Muscle of arm (tissue), 12 donors: ENCODE results near the gene TOX3. TPM values are rescaled to one million over a fixed set of nuclear protein-coding genes. Genes with fewer than 3 reads are reported as not detected.

Experiments
- DNase-seq: peaks from one replicate; pipeline ENCODE4 v3.0.0-alpha.2; 2013
- polyA plus RNA-seq, 12 donors: library from polyadenylated mRNA; unstranded; fragments of 120-200 nt; gene quantifications; one replicate each; pipeline ENCODE4 v1.2.1, GENCODE V29; 2013; ENCODE audit not compliant: insufficient read length in 12 of 12

Gene TOX3
- polyA plus RNA-seq, 12 donors = 1.1 to 6.0 (median 2.2) TPM; not detected in 1

DNA sequence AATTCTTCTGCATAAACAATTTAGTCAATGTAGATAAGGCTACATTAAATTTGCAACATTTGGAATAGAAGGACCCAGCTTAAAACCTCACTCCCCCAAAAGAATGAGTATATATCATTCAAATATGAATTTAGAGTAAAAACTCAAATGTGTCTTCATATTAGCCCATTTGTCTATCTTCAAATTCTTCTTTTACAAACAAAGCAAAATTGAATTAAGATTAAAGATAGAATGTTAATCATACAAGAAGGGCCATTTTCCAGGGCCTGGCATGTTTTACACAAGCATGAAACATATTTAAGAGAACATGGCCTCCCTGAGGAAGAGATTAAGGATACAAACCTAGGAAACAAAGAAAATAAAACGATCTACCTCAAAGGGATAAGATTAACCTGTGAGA lies 8.4 kb downstream of the TOX3 start:
- no peak for DNase-seq

DNA sequence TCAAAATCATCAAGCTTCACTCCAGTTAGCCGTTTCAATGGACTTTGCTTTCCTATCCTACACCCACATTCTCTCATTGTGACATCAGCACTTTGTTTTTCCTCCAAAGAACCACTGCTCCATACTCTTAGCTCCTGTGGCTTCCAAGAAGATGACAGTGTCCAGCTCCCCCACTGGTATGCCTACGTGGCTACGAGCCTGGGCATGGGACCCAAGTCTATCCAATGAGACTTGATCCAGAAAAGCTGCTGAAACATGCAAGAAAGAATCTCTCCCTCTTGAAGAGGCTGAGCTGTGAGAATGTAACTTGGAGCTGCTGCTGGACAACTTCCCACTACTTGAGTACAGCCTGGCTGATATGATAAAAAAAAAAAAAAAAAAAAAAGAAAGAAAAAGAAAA lies 9.4 kb downstream of the TOX3 start:
- DNase-seq = no peak

DNA sequence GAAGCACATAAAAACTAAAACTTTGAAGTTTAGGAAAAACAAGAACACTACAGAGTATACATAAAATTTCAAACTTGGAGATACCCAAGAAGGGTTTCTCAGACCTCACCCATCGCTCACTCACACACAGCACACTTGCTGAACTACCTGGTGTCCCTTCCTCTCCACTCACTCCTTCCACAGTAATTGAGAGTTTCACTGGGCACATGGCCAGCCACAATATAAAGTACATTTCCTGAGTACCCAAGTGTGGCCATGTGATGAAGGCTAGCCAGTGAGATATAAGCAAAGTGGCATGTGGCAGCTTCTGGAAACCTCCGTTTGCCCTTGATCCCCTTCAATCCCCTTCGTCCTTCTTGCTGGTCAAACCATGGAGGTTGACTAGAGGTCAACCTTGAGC lies 11.9 kb downstream of the TOX3 start:
- DNase-seq = no peak

DNA sequence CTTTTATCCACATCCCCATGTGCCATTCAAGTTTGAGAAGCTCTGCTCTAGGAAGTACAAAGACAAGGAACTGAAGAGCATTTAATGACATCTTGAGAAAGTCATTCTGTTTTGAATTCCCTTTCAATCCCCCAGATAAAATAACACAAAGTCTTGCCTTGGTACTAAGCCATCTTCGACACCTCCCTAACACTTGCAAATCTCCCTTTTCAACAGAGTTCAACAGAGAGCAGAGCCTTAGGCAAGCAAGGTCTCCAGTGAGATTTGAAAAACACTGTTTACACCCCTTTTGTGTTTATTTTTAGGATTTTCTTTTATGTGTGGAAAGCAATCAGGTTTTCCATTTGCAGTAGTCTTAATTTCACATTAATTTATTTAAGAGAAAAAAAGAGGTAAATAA lies 13.6 kb downstream of the TOX3 start:
- no peak for DNase-seq

DNA sequence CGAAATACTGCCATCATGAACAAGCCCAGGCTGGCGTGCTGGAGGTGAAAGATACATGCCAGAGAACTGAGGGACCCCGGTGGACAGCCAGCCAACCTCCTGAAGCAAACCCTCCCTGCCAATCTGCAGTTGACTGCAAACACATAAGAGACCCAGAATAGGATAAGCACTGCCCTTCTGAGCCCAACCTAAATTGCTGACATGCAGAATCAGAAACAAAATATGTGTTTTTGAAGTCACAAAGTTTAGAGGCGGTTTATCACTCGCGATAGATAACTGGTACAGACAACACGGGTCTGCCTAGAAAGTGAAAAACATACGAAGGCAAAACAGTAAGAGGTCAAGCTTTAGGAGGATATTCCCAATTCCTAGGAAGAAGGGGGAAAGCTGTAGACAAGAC lies 14.6 kb downstream of the TOX3 start:
- no peak for DNase-seq

DNA sequence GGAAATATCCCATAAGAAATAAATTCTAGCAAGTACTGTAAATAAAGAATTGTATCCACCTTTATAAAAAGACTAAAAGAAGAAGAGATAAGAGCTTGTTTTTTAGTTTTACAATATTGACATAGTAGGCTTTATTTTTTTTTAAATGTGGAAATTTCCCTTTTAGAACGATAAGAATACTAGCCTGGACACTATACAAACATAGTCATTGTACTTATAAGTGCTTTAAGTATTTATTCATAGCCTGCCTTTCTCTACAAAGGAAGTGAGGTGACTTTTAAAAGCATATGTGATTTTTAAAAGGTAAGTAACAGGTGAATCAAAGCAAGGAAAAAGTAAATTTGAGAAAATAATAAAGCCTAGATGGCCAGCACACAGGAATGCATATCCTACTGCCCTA lies 17.7 kb downstream of the TOX3 start:
- DNase-seq = no peak

DNA sequence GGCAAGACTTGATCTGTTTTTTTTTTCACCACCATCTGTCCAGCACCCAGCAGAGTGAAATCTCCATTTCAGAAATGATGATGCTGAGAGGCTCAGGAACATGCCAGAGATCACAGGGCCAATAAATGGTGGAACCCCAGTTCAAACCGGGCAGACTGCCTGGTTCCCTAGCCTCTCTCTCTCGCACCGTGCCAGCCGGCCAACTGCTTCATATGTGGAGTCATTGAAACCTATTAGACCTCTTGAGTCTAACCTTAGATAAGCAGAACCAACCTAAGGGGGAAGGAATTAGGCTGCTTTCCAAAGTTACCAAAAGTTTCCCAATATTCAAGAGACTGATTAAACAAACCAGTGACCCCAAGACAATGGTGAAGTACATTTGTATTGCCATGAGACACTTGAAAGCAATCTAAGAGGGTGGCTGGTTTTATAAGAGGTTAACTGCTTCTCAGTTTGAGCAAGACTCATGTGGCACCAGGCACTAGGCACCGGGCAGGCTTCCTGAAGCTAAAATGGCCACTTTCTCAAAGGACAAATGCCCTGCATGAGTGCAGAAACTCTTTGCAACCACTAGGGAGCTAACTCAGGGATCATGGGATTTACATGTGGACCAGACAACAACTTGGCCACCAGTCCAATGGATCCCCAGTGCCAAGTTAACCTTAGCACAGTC lies 18.4 kb downstream of the TOX3 start:
- no peak for DNase-seq

DNA sequence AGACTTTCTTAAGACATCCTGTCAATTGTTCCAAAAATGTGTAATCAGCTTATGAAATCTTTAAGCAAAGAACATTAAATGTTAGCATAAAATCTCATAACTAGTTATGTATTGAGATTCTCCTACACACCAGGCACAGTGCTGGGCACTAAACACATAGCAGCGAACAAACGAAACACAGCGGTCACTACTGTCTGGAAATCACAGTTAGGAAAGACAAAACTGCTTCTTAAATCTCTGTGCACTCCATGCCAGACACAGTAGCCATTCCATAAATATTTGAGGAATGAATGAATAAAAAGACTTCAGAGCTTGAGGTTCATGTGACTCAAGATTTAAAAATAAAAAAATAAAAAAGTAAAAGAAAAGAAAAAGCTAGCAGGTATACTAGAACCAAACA lies 20.1 kb downstream of the TOX3 start:
- DNase-seq = no peak

DNA sequence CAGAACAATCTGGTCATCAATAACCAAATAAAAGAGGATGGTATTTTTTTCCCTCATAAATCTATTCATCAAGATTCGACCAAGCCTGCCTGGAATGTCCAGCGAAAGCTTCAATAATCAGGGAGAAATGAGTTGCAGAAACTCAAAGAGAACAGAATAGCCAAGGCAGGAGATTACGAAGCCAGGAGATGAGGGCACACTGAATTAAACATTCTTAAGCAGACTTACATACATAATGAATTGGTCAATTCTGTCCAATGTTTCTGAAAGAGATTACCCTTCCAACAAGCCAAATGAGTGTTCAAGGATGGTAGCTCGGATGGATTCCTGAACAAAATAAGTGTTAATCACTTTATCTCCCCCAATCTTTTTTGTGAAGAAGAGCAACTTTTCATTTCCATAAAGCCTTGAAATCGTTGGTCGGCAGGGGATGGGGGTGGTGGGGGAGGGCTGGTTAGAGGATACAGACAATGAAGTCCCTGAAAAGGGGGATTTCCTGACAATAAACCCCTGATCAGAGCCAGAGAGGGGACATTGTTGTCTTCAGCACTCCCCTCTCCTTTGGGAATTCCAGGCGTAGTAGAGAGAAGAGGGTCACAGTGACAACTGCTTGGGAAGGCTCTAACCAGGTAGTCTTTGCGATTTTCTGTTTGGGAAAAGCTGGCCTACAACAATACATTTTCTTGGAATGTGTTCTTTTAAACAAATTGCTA lies 20.7 kb downstream of the TOX3 start:
- DNase-seq = no peak

DNA sequence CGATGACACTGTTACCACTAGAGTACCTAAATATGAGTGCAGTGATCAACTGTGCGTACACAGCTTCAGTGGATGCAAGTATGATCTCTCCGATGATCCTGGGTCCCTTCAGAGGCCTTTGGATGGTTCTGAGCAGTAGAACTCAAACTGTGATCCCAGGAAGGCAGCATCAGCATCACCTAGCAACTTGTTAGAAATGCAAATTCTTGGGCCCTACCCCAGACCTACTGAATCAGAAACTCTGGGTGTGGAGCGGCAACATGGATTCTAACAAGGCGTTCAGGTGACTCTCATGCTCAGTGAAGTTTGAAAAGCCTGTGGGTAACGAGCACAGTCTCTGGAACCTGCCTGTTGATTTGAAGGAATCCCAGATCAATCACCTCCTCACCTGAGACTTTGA lies 25.4 kb downstream of the TOX3 start:
- no peak for DNase-seq

DNA sequence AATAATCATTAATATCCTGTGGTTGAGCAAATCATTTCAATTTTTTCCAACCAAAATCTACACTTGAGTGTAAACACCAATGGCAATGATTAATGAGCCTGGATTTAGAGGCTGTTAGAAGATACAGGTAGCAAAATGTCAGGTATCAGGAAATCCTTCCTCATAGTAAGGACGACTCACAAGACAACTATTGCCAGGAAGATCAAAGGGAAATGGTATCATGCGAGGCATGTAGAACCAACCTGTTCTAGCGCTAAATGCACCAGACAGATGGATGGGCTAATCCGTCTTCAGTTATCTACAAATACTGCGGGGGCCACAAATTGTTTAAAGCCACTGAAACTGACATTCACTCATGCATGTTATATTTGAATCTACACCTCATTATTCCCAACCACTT lies 28.1 kb downstream of the TOX3 start:
- no peak for DNase-seq

DNA sequence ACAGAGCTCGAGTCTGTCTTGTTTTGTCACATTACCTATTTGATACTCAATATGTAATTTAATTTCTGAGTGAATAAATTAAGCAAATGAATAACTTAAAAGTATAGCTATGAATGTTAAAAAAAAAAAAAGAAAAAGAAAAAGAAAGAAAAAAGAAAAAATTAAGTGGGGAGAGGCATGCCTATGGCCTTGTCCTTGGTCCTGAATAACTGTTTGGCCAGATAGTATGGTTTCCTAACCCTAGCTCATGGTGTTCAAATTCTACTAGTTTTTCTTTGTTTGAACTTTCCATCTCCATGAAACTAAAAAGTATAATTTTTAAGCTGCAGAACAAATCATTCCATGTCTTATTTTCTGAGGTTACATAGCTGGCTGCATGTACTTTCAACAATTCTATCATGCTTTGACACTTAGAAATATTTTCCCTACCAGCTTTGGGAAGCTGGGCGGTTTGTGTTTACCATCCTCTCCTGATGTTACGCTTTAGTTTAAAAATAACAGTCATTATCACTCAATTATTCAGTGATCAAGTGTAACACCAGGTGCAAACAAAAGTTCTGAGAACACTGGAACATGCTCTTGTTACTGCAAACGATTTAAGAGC lies 31.8 kb downstream of the TOX3 start:
- DNase-seq = peak; percentile 14

DNA sequence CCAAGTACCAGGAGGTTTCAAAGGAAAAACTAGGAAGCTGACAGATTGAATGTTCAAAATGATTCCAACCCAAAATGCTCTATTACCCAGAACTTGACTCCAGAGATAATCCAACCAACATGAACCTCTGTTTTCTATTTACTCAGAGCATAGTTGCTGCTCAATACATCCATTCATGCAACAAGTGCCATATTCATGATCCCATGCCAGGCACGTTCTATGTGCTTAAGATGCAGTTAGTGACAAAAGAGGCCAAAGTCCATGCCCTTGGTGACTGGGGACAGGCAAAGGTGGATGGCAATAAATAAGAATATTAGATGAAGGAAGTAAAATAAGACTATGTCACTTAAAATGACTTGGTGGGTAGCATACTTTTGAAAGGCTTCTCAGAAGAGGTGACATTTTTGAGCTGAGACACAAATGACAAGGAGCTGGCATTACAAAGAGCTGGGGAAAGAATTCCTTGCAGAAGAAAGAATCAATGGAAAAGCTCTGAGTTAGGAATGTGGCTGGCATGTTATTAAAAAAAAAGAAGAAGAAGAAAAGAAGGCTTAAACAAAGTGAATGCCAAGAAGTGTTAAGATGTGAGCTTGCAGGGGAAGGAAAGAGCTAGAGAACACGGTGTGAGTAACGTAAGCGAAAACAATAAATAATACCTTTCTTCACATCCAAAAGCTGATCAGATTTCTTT lies 34.5 kb downstream of the TOX3 start:
- DNase-seq = no peak

DNA sequence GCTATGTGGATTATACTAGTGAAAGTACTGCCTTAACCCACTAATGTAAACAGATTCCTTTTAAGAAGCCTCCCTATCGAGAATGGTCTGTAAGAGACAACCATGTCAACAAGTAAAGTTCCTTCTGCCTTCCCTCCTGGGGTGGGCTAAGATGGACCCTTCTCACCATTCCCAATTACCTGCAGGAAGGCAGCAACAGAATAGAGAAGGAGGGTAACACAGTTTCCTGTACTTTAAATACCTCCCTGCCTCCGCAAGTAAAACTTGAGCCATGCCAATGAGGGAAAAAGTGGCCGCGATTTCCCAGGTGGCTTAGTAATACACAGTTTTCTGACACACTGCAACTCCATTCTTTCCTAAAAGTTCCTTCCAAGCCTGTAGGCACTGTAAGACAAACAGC lies 45.2 kb downstream of the TOX3 start:
- no peak for DNase-seq

DNA sequence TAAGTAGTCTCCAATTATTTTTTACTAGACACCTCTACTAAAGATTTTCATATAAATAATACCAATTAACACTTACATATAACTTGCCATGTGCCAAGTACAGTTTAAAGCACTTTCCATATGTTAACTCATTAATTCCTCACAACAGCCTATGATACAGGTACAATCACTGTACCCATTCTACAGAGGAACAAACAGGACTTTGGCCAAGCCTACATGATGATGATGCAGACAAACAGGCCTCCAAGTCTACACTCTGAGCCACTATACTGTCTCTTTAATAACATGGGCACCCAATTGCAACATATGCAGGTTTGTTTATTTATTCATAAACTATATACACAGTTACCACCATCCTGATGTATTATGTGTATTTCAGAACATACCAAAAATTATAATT lies 46.0 kb downstream of the TOX3 start:
- no peak for DNase-seq

DNA sequence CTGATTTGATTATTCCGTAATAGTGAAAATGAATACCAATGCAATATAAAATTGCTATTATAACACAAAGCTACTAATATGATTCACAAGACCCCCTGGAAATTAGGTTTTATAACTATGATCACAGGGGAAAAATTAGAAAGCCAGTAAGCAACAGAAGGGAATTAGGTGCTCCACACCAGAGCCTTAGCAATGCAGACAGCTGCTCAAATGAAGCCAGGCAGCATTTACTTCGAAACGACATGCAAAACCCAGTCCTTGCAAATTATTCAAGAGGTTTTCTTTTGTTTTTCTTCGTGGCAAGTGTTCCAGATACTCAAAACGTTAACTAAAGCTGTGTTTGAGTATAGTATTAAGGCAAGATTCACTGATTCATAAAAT lies 47.9 kb downstream of the TOX3 start:
- DNase-seq = no peak

DNA sequence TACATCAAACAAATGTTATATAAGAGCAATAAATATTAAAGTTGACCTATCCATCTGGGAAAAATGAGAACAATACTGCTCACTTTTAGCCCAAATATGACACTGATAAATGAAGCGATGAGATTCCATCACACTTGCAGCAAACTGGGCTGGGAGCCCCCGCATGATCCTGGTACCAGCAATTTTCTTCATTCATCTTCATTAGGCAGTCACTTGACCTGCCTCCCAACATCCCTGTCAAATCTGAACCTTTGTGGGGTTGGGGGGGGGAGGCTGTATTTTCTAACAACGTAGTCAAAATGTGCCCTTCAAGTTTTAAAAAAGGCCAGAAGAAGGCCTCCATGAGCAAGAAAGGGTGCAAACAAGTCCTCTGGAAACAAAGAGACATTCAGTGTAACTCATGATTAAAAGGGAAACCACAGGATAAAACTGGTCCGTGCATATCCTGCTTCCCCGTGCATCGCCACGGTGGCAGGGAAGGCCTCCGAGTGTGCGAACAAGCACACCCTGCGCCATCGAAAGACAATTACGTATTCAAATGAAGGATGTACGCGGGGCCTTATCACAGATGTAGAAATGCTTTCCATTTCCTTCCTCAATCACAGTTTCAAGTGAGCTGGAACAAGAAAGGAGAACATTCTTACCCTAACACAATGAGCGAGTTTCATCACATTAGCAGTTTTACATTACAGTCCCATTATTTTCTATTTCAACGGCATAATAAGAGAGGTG lies 48.4 kb downstream of the TOX3 start:
- no peak for DNase-seq

DNA sequence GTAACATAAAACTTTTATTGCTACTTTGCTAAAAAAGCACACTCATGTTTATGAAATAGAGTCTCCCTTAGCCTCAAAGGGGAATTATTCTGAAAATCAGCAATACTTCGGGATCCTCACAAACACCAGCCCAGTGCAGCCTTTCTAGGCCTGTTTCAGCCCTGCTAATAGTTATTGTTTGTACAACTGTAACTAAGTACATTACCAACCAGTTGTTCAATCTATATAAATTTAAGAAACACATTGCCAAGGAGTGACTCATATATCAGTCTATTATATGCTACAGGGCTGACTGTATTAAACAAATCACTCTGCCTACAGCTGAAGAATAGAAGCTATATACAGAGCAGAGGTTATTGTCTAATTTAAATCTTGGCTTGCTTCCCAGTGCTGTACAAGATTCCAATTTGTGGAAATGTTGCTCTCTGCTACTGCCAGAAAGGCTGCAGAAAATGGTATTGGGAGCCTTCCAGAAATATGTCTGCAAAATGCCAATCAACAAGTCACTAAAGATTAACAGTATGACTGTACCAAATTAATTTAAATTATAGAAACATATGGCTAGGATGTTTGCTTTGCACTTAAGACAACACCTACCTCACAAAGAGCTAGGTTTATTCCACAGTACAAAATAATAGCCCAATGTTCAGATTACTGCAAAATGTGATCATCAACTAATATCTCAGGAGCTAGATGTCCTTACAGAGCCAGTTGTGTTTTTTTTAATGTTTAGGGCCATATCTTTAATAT lies 49.7 kb downstream of the TOX3 start:
- DNase-seq = peak; percentile 38

DNA sequence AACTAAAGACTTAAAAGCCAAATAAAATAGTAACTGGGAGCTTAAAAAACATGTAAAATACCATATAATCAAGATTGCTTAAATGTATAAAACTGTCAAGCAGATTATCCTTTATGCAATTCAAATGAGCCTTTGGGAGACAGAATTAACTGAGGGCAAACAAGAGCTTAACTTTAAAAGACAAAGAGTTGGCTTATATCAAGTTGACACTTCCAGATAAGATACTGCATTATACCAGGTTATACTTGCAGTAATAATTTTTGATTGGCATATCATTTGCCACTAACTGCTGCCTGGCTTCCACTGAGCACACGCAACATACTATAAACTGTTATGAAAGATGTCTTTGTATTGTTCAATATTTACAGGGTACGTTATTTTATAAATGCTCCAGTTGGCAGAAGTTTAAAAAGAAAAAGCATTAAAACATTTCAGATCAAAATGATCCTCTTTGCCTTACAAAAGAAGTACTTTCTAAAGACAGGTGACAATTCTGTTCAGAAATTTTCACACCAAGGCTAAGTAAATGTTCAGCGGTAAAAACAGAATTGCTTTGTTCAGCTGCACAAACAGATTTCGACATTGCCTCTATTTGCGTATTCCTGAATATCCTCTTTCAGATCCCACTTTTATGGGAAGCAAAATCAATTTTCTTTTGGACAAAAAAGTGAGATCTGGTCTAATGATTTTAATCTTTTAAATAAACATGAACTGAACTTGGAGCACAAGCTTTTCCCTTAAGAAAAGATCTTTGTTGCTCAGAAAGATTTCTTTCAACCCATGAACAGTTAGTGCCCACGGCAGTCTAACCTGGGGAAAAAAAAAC lies 50.7 kb downstream of the TOX3 start:
- no peak for DNase-seq

DNA sequence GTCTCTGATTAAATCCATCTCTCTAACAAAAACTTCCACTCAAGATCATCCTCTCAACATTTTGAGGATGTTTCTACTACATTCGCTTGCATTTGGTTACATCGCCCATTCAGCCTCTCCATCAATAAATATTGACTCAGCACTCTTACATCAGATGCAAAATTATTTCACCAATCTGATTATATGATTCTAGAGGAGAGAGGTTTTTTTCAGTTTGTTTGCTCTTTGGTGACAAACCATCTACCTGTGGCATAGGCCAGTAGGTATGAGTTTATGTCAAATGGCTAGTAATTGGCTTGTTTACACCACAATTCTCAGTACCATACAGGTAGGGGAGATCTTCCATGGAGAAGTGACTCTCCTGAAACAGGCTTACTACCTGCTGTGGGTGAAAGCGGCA lies 52.3 kb downstream of the TOX3 start:
- DNase-seq = no peak

DNA sequence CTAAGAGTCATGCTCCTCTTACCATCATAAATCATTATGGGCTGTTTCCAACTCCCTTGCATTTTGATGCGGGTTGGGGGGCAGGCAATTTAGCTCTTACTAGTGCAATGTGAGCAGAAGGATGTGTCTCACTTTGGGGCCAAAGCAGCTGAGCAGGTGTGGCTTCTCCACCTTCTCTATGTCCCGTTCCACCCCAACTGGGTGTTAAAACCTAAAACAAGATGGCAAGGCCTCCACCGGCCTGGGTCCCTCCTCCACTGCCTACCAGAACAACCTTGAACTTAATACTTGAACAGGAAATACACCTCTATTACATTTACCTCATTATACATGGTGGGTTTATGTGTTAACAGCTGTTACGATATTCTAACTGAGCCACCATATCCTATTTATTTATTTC lies 52.8 kb downstream of the TOX3 start:
- DNase-seq = no peak
